A673 (cell line): ENCODE results near the gene CLEC17A.

ENCODE experiments used
- EZH2 ChIP-seq: fragments of 200-600 bp; sonication (generic); IDR thresholded peaks from 2 replicates; pipeline ENCODE4 v1.6.1; 2017; ENCODE audit warnings: borderline replicate concordance, low read depth, mild to moderate bottlenecking, mixed read lengths, antibody characterized with exemption, low read length; ENCODE audit not compliant: poor library complexity, severe bottlenecking
- TF ChIP-seq, protein P1 (sequence below): fragments of 300-800, 200-600 bp; sonication (generic); conservative IDR thresholded peaks from 2 replicates; pipeline ENCODE4 v1.5.1; 2017; ENCODE audit warnings: low read depth, mild to moderate bottlenecking, antibody characterized with exemption, low read length, moderate library complexity, mixed read lengths

DNA sequence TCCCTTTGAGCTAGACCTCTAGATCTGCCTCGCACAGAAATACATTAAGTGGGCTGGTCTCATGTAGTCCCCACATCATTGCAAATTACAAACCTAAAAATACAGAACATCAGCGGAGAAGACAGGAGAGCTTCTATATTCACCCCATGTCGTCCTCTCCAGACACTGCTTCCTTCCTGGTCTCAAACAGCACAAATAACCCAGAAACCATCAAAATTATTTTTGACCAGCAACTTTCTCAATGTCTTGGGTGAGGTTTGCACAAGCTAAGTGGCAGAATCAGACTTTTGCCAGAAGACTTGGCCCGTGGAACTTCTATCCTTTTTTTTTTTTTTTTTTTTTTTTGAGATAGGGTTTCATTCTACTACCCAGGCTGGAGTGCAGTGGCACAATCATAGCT is 28.2 kb downstream of the CLEC17A start:
- TF ChIP-seq, protein P1, sequence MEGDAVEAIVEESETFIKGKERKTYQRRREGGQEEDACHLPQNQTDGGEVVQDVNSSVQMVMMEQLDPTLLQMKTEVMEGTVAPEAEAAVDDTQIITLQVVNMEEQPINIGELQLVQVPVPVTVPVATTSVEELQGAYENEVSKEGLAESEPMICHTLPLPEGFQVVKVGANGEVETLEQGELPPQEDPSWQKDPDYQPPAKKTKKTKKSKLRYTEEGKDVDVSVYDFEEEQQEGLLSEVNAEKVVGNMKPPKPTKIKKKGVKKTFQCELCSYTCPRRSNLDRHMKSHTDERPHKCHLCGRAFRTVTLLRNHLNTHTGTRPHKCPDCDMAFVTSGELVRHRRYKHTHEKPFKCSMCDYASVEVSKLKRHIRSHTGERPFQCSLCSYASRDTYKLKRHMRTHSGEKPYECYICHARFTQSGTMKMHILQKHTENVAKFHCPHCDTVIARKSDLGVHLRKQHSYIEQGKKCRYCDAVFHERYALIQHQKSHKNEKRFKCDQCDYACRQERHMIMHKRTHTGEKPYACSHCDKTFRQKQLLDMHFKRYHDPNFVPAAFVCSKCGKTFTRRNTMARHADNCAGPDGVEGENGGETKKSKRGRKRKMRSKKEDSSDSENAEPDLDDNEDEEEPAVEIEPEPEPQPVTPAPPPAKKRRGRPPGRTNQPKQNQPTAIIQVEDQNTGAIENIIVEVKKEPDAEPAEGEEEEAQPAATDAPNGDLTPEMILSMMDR, result no peak
- no peak for TF ChIP-seq EZH2
